NB4 (cell line): ENCODE results near the gene CELSR1.

Experiments
- MYC ChIP-seq: IDR thresholded peaks from 2 replicates; pipeline ENCODE4 v1.6.1; 2011; ENCODE audit warnings: low read depth, low read length
- TF ChIP-seq, protein P1 (sequence below): IDR thresholded peaks from one replicate; pipeline ENCODE4 v1.5.1; 2012; ENCODE audit warnings: low read depth, low read length

- TF ChIP-seq, protein P1, sequence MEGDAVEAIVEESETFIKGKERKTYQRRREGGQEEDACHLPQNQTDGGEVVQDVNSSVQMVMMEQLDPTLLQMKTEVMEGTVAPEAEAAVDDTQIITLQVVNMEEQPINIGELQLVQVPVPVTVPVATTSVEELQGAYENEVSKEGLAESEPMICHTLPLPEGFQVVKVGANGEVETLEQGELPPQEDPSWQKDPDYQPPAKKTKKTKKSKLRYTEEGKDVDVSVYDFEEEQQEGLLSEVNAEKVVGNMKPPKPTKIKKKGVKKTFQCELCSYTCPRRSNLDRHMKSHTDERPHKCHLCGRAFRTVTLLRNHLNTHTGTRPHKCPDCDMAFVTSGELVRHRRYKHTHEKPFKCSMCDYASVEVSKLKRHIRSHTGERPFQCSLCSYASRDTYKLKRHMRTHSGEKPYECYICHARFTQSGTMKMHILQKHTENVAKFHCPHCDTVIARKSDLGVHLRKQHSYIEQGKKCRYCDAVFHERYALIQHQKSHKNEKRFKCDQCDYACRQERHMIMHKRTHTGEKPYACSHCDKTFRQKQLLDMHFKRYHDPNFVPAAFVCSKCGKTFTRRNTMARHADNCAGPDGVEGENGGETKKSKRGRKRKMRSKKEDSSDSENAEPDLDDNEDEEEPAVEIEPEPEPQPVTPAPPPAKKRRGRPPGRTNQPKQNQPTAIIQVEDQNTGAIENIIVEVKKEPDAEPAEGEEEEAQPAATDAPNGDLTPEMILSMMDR = no peak
- TF ChIP-seq MYC = no peak
Measured at GRCh38 chr22:46406791-46407190, 130.6 kb downstream of the CELSR1 start.
